ENCODE measurements around the gene GPATCH3. TPM values are rescaled to one million over a fixed set of nuclear protein-coding genes. Genes with fewer than 3 reads are reported as not detected.
"Not testable (repeated sequence)": the region's sequence is repeated elsewhere in the genome, so short reads cannot be mapped to it uniquely, and the experiment has no call there.

GPATCH3 gene
- 4.3 and 5.4 TPM in 2 replicates for polyA plus RNA-seq (2014; cell fraction: cytosol; rRNA removed)
- polyA plus RNA-seq (2014; cell fraction: nucleus; rRNA removed): 5.7 and 7.7 TPM in 2 replicates

- peak; percentile 91 for DNase-seq (ENCODE audit: low spot score)
Observed at GRCh38 chr1:26900001-26900814, at the start of gene GPATCH3. GPATCH3 (minus strand) TSS chr1:26900467; CDS start chr1:26900442, 25 bp downstream.

- DNase-seq (ENCODE audit: low spot score): no peak
Observed at GRCh38 chr1:26949926-26950319, 49.7 kb upstream of the GPATCH3 start.

GRCh38 chr1:26949266-26949925, 49.1 kb upstream of the GPATCH3 start:
- DNase-seq (ENCODE audit: low spot score): no peak

GRCh38 chr1:26948725-26949057, 48.4 kb upstream of the GPATCH3 start:
- not testable (repeated sequence) for DNase-seq (ENCODE audit: low spot score)

- DNase-seq (ENCODE audit: low spot score): no peak
Observed at GRCh38 chr1:26946270-26946669, 46.0 kb upstream of the GPATCH3 start.

GRCh38 chr1:26945728-26946127, 45.5 kb upstream of the GPATCH3 start:
- no peak for DNase-seq (ENCODE audit: low spot score)

- DNase-seq (ENCODE audit: low spot score): no peak
Observed at GRCh38 chr1:26945138-26945537, 44.9 kb upstream of the GPATCH3 start.

- DNase-seq (ENCODE audit: low spot score): no peak
Observed at GRCh38 chr1:26942656-26943055, 42.4 kb upstream of the GPATCH3 start.

GRCh38 chr1:26941311-26941710, 41.0 kb upstream of the GPATCH3 start:
- no peak for DNase-seq (ENCODE audit: low spot score)

GRCh38 chr1:26938659-26939025, 38.4 kb upstream of the GPATCH3 start:
- DNase-seq (ENCODE audit: low spot score): no peak

GRCh38 chr1:26938004-26938658, 37.9 kb upstream of the GPATCH3 start:
- no peak for DNase-seq (ENCODE audit: low spot score)

- DNase-seq (ENCODE audit: low spot score): no peak
Observed at GRCh38 chr1:26936823-26937222, 36.6 kb upstream of the GPATCH3 start.

- DNase-seq (ENCODE audit: low spot score): no peak
Observed at GRCh38 chr1:26932531-26932930, 32.3 kb upstream of the GPATCH3 start.

- DNase-seq (ENCODE audit: low spot score): no peak
Observed at GRCh38 chr1:26923711-26924110, 23.4 kb upstream of the GPATCH3 start.

GRCh38 chr1:26922901-26923300, 22.6 kb upstream of the GPATCH3 start:
- DNase-seq (ENCODE audit: low spot score): no peak

GRCh38 chr1:26922431-26922729, 22.1 kb upstream of the GPATCH3 start:
- no peak for DNase-seq (ENCODE audit: low spot score)

GRCh38 chr1:26921540-26922430, 21.5 kb upstream of the GPATCH3 start, which contains the start of gene NUDC:
NUDC (plus strand) TSS chr1:26921743; CDS start chr1:26921849, 106 bp downstream.
- DNase-seq (ENCODE audit: low spot score): peak; percentile 94

GRCh38 chr1:26921126-26921539, 20.9 kb upstream of the GPATCH3 start:
- no peak for DNase-seq (ENCODE audit: low spot score)

- no peak for DNase-seq (ENCODE audit: low spot score)
Observed at GRCh38 chr1:26915204-26915842, 15.1 kb upstream of the GPATCH3 start.

- peak; percentile 42 for DNase-seq (ENCODE audit: low spot score)
Observed at GRCh38 chr1:26913754-26914619, 13.7 kb upstream of the GPATCH3 start, which contains the start of gene NR0B2. NR0B2 (minus strand) TSS chr1:26913975; CDS start chr1:26913940, 35 bp downstream.

Data from SK-N-DZ (cell line).